GM21526 (cell line): ENCODE data around the gene FAM180B.
A peak's percentile ranks its signal among the peaks of the same experiment; 100 is the strongest.

Source experiments
- ATAC-seq: cut with Tn5 transposase; IDR thresholded peaks from one replicate; pipeline ENCODE4 v1.9.1; 2021; ENCODE audit warnings: moderate library complexity; ENCODE audit not compliant: unreplicated experiment, low FRiP score

FAM180B gene

DNA sequence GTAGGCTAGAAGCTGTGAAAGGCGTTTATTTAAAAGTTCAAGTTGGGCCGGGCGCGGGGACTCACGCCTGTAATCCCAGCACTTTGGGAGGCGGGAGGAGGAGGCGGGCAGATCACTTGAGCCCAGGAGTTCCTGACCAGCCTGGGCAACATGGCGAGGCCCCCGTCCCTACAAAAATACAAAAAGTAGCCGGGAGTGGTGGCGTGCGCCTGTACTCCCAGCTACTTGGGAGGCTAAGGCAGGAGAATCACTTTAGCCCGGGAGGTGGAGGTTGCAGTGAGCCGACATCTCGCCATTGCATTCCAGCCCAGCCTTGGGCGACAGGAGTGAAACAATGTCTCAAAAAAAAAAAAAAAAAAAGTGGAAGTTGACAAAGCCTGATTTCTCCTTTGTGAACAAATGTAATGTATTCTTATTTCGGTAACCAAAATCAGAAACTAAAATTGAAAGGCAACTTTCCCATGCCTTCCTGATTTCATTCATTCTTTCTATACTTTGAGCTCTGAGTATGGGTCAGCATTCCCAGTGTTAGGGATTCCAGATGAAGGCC is 20.3 kb upstream of the FAM180B start:
- ATAC-seq: peak; percentile 1

DNA sequence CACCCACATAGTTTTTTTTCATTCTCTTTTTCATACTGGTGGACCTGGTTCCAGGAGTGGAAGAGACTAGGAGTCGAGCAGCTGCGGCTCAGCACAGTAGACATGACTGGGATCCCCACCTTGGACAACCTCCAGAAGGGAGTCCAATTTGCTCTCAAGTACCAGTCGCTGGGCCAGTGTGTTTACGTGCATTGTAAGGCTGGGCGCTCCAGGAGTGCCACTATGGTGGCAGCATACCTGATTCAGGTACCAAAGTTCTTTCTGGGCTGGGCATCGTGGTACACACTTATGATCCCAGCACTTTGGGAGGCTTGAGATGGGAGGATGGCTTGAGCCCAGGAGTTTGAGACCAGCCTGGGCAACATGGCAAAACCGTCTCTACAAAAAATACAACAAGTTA is 16.8 kb upstream of the FAM180B start:
- no peak for ATAC-seq

DNA sequence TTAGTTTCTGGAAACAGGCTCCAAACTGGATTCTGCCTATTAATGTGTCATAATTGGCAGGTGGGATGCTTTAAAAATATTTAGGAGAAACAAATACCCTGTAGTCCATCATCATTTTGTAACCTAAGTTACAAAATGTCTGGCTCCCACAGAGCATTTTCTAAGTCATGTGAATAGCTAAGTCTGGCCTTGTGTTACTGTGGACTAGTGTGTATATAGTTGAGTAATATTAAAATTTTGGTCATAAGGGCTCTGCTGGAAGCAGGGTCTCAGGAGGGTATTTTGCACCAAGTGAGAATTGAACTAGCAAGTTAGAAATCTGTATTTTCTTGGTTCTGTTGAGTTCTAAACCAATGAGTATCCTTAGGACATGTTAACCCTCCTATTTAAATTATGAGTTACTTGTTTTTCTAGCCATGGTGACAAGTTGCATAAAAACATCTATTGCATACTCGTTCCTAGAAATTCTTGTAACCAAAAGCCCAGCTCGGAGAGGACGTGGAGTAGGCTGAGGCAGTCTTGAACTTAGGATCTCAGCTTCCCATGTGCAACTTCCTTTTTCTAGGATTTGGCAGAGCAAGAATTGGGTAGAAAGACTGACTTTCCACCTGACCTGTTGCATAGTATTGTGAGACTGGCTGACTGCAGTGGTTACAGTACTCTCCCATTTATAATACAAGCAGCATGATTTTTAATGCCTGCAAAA is 15.7 kb upstream of the FAM180B start:
- no peak for ATAC-seq

DNA sequence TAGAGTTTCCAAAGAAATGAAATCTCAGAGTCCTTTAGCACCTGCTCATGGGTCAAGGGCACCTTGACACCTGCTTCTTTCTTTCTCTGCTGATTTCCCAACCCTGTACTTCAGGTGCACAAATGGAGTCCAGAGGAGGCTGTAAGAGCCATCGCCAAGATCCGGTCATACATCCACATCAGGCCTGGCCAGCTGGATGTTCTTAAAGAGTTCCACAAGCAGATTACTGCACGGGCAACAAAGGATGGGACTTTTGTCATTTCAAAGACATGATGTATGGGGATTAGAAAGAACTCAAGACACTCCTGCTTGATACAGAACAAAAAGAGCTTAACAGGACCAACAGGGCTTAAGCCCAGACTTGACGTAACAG is 15.1 kb upstream of the FAM180B start:
- no peak for ATAC-seq

DNA sequence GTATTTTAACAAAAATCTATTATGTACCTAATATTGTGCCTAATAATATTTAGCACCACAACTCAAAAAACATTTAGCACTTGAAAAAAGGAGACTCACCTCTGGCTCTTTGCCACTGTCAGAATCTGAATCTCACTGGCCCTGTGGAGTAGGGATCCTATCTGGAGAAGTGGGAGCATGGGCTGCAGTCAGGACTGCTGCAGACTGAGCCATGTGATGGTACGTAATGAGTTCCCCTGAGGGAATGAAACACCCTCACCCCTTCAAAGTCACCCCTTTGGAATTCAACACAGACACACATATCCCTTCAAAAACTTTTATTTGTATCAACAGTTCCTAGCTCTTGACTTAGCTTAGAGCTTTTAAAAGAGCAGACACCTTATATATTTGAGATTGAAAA is 14.6 kb upstream of the FAM180B start:
- ATAC-seq: no peak

DNA sequence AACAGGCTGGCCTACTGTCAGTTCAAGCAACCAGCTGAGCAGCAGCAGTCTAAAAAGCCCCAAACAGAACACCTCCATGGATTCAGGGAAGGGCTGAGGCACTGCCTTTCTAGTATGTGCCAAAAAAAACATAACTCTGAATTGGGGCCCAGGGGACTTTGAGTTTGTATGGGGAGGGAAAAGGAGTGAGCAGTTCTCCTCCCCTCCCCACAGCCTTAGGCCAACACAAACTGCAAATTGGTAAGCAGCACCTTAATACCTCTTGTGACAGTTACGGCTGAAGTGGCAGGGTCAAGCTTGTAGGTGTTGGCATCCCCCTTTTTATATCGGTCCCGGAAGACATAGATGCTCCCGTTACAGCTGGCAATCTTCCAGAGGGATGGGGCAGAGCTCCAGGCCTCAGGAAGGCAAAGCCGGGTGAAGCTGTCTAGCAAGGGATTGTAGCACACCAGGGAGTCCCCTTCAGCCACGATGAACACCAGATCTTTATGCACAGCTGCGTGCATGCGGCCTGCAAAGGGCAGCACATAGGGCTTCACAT is 13.7 kb upstream of the FAM180B start:
- no peak for ATAC-seq

DNA sequence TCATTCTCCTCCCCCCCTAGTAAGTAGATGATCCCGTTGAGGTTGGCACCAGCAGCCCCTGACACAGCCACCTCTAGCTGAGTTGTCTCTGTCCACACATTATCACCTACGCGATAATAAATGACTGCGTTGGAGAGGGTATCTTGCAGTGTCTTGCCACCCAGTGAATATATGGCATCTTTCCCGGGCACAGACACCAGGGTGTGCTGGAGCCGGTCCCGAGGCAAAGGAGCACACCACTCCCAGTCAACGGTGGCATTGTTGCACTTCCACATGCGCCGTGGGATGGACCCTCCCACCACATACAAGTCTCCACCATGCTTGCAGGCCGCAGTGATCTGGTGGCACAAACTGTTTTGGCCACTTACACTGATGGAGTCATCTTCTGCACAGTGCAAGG is 13.2 kb upstream of the FAM180B start:
- no peak for ATAC-seq

DNA sequence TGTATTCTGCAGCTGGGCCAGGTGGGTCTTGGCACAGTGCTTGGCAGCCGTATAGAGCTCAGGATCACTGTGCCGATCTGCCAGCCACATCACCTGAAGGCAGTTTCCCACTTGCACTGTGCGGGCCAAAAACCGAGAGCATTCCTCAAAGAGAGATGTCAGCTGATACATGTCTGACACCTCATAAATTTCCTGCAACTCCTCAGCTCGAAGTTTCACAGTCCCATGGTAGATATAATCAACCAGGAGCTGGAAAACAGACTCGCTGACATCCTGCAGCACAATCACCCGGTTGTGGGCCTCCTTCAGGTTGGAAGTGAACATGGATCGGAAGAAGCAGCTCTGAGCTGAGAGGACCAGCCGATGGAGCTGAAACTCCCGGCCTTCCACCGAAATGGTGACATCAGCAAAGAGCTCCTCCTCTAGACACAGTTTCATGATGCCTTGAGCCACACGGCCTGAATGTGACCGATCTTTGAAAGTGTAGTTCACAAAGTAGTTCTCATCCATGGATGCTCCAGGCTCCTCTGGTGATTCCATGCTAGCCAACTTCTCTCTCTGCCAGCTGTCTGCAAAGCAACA is 8.9 kb upstream of the FAM180B start:
- no peak for ATAC-seq

DNA sequence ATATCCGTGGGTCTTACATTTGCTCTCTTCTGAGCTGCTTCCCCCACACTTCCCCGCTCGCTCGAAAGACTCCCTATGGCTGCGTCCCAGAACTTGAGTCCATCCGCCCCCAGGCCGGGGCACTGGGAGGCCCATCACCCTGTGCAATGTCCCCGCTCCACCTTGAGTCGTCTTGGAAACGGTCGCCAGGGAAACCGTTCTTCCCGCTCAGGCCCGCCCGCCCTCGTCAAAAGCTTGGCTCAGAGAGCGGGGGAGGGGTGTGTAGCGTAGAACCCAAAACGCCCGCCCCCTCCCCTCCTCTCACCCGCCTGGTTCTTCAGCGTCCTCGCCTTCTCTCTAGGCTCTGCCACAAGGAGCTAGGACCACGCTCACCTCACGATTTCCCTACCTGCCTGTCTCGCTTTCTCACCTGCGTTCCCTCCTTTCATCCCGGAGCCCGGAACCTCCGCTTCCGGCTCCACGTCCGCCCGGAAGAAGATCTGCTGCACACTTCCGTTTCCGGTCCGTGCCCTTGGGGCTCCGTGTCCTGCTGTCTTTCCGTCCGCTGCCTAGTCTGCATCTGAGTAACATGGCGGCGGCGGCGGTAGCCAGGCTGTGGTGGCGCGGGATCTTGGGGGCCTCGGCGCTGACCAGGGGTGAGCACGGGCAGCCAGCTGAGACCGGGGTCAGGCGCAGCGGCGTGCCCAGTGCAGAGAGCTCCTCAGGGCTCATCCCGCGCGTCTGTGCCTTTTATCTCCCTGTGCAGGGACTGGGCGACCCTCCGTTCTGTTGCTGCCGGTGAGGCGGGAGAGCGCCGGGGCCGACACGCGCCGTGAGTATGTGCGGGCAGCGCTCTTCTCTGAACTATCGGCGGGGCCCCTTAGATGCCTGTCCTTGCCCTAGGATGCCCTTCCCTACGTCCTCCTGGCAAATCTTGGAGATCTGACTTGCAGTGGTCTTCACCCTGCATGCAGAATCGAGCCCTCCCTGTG is 7.7 kb upstream of the FAM180B start, which contains the start of the genes KBTBD4 and NDUFS3:
TSS of gene KBTBD4 (minus strand) at position 447 of the 971 bp plus-strand sequence. CDS start at position 428, 19 bp downstream.
TSS of gene NDUFS3 (plus strand) at position 551 of the 971 bp plus-strand sequence. CDS start at position 569, 18 bp downstream.
- peak; percentile 84 for ATAC-seq

DNA sequence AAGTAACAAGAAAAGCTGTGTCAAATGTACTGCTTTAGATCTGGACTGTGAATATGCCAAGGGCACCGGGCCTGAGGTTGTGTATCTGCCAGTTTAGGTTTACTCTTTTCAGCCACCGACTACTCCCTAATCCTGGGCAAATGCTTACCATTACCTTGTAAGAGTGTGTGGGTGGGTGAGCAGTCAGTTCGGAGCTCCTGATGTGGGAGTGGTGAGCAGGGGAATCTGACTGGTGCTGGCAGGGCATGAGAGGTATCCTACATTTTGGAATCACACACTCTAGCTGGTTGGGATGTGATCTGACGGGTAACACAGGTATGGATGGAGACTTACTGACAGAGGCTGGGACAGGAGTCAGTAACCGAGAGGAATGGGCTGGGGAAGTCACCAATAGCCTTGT is 2.6 kb upstream of the FAM180B start:
- ATAC-seq: no peak

DNA sequence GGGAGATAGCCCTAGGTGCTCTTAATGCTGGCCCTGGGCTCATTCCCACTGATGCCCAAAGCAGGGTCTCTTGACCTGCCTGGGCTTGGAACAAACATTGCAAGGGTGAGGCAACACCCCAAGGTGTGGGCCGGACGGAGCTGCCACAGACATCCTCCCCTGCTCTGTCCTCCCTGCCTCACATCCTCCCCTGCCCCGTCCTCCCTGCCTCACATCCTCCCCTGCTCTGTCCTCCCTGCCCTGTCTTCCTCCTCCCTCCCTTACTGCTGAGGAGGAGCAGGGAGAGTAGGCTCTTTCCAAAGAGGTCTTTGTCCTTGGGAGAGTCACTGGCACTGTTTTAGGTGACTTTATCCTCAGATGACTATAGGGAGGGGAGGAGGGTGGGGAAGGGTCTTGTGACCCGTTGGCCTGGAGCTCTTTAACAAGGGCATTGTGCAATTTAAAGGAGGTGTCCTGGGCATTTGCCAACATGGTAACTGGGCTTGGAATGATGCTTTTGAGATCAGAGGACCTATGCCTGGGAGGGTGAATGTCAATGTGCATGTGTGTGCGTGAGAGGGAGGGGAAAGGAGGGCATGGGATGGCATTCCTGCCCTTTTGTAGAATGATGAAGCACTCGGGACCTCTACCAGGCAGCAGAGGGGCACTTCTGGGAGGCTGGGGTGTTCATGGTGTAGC is 700 bp downstream of the FAM180B start:
- no peak for ATAC-seq

DNA sequence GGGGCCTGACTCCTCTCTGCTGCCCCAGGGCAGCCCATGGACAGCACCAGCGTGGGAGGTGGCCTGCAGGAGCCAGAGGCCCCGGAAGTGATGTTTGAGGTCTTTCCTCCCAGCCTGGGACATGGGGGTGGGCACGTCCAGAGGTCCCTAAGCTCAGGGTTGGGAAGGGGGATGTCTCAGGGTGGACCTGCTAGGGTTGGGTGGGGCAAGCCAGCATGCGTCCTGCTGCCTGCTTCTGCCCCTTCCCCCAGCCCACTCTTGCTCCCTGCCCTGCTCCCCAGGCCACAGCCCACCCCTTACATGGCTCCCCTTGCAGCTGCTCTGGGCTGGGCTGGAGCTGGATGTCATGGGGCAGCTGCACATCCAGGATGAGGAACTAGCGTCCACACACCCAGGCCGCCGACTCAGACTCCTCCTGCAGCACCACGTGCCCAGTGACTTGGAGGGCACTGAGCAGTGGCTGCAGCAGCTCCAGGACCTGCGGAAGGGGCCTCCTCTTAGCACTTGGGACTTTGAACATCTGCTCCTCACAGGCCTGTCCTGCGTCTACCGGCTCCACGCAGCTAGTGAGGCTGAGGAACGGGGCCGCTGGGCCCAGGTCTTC is 1.3 kb downstream of the FAM180B start:
- ATAC-seq: no peak

DNA sequence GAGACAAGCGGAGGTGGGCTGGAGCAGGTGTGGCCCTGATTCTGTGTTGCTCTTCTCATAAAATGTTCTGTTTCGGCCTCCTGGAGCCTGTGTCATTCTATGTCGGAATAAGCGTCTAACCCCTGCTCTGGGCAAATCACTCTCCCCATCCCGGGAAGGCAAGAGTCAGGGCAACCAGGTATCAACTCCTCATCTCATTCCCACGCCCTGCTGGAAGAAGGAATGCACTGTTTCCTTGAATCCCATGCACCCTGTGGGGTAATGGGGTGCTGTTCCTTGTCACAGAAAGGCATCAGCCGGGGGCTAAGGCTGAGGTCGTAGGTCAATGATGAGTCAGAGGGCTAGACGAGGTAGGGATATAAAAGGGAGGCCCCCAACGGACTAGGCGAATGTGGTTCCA is 2.6 kb downstream of the FAM180B start:
- ATAC-seq: no peak

DNA sequence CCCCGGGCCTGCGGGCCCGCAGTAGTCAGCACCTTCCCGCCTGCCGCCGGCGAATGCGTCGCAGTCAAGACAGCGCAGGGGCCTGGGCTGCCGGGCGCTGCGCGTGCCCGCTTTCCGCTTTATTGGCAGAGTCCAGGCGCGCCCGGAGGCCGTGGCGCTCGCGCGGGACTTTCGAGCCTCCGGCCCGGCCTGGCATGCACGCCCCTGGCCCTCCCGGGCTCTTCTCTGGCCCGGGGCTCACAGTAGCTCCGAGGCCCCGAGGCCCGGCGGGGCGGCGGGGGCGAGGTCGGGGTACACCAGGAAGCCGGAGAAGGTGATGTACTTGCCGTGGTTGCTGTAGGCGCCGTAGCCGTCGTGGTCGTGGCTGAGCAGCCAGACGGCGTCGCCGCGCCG is 3.1 kb downstream of the FAM180B start:
- ATAC-seq: no peak

DNA sequence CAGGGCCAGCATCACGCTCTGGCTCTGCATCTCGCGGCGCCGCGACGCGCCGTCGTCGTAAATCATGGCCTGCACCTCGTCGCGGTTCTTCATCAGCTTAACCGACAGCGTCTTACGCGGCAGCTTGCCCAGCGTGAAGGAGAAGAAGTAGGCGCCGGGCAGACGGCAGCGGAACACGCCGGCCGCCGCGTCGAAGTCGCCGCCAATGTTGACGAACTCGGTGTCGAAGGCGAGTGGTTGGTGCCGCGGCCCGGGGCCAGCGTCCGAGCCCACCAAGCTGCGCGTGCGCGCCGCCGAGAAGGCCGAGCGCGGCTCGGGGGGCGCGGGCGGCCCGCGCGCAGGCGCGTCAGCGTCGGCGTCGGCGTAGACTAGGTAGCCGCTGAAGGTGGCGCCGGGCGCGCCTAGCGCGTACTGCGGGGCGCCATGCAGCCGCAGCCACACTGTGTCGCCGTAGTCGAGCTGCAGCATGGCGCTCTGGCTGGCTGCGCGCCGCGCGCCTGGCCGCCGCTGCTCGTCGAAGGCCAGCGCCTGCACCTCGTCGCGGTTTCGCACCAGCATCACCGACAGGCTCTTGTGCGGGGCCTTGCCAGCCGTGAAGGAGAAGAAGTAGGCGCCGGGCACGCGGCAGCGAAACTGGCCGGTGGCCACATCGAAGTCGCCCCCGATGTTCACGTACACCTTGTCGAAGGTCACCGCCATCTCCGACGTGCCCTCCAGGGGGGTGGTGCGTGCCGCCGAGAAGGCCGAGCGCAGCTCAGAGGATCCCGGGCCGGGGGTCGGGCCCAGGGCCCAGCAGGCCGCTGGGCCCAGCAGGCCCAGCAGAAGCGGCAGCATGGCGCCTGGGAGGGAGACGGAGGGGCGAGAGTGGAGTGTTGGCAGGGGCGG is 3.7 kb downstream of the FAM180B start:
- no peak for ATAC-seq

DNA sequence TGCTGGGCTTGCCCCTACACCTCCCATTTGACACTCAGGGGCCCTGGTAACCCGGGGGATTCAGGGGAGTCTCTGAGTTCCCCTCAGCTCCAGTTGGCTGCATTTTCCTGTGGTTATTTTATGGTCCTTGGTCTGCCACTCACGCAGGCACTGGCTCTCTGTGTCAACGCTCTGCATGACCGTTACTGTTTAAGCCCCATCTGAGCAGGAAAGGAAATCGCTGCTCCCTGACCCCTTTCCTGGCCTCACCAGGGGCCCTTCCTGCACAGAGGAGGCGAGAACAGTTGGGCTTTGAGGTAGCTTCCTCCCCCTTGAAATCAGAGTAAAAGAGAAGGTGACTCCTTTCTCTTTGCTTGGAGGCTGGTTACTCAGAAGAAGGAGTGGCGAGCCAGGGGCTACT is 5.3 kb downstream of the FAM180B start:
- ATAC-seq: no peak

DNA sequence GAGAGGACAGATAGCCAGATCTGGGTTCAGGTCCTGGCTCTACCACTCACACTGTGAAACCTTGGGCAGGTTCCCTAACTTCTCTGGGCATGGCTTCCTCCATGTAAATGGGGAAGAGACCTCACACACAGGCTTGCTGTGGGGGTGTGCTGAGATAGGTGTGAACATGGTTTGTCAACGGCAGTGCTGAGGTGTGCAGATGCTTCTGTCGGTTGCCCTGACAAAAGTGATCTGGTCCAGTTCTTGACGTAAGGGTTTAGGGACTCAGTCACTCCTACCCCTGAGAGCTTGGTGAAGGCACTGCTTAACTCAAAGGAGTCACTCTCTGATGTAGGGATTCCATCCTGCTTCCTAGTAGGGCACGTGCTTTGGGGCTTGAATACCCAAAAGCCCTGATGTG is 5.8 kb downstream of the FAM180B start:
- no peak for ATAC-seq

DNA sequence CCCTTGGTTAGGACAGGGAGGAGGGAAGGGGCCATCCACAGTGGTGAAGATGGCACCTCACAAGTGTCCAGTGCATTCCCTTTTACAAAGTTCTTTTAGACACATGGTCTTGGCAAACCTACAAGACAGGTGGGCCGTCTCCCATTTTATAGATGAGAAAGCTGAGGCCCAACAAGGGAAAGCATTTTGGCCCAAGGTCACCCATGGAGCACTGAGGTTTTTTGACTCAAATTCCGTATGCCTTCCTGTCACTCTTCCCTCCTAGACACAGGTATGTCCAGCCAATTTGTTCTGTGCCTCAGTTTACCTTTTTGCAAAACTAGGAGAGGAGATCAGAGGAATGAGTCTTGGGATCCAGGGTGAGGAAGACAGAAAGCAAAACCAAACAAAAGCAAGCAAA is 6.5 kb downstream of the FAM180B start:
- no peak for ATAC-seq

DNA sequence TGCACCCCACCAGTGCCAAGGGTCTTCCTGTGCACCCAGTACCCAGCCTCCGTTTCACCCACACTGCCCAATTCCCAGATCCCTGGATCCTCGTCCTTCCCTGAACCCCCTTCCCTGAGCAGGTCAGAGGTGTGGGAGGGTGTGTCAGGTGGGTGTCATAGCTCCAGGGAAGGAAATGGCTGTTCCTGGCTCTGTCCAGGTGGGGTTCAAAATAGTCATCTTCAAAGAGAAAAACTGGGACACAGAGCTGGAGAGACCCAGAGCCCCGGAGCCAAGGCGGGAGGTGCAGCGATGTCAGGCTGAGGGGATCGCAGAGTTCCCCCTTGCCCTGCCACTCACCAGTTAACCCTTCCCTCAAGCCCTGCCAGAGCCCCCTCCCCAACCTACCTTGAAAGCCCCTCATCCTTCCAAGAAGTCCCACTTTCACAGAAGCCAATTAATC is 7.0 kb downstream of the FAM180B start:
- ATAC-seq: no peak
